Ovary (tissue), 3 donors: Measurements from ENCODE around the gene HIVEP3.

Experiments used
- CTCF ChIP-seq, 3 donors: fragments of 450-650 bp in 2 of 3; fragments of 200-600 bp in 1 of 3; IDR thresholded peaks; one replicate each; pipeline versions ENCODE4 v1.5.1 to v1.8.0; 2016 to 2022; ENCODE audit warnings: antibody characterized with exemption in 3 of 3, mild to moderate bottlenecking in 1 of 3
- EP300 ChIP-seq: sonication (generic); formaldehyde crosslinking; IDR thresholded peaks from one replicate; pipeline ENCODE4 v1.6.1; 2017; ENCODE audit warnings: antibody characterized with exemption
- POLR2A ChIP-seq: fragments of 450-650 bp; IDR thresholded peaks from one replicate; pipeline ENCODE4 v1.6.1; 2017; ENCODE audit warnings: antibody characterized with exemption, mild to moderate bottlenecking, moderate library complexity
- donor health status: DM: no; HTN: no; CAD: no.

- no peak for TF ChIP-seq CTCF (IDR thresholded peaks at IDR 0.05)
- no peak for TF ChIP-seq POLR2A
- no peak for TF ChIP-seq EP300
Observed at GRCh38 chr1:41809692-41810091, 109.0 kb downstream of the HIVEP3 start.
